Measurements from ENCODE around the gene CLIP1.

CLIP1 gene

DNA sequence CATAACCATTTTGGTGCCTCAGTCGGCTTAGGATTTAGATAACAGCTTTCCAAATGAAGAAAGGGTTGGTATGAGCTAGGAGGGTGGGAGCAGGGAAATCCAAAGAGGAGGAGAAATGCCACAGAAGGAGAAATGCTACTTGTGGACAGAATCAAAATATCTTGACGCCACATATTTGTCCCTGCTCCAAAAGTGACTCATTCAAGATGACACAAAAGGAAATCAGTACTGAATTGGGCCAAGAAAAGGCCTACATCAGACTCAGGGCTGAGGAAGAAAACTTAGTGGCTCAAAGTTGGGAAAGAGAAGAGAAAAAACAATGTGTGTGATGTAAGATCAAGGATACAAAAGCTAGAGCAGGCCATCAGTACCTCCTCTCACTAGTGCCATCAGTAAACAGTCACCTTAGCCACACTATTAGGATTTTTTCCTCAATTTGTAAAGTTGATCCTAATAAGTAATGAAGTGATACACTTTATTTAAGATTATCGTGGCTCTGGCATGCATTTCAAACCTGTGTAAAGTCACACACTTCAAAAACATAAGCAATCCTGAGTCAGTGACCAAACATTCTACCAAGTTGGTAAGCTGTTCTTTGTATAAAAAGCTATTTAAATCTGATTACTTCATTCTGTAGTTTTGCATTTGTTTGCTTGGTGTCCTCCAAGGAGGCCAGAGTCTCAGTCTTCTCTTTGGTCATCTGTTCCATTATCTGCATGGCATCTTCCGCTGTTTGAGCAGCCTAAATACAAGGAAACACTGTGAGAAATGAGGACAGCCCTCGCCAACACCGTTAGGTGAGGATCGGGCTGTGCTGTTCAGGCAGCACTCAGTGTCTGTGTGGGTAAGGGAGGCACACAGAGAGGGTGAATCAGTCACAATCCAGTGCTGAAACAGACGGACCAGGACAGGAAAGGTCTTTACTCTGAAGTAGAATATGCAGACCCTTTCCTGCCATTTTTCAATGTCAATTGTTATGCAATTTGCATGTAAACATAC, 103.6 kb downstream of the CLIP1 start:
- DNase-seq, result no peak
- peaks cover 22% of the 10 kb centered on the region for H3K36me3 ChIP-seq
- TF ChIP-seq CTCF (IDR thresholded peaks at IDR 0.05; ENCODE audit: low read depth, low read length), result no peak
- H3K27ac ChIP-seq, result no peak overlapping the region
- no peak overlapping the region for H3K4me3 ChIP-seq (ENCODE audit: low read depth, low read length)
- H3K9me3 ChIP-seq (ENCODE audit: severe bottlenecking), result no peaks in the 10 kb centered on the region
- H3K27me3 ChIP-seq (ENCODE audit: insufficient read depth, low read depth, severe bottlenecking), result no peaks in the 10 kb centered on the region

DNA sequence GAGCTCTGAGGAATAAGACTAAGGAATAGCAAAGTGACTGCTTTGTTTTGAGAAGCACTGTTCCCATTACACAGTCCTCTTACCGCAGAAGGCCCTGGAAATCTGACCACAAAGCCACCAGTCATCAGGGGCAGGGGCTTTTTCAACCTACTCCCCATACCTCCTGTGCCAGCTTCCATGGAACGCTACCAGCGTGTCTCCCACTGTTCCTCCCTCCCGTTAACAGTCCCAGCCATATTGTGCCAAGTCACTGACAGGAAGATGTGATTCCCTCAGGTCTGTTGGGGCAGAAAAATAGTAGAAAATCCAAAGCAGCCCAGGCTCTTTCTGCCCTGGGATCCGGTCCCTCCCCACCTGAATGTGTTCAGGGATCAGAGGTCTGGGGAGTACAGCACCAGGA, 109.5 kb downstream of the CLIP1 start:
- H3K27ac ChIP-seq, result no peak overlapping the region
- DNase-seq, result no peak
- no peaks in the 10 kb centered on the region for H3K9me3 ChIP-seq (ENCODE audit: severe bottlenecking)
- no peaks in the 10 kb centered on the region for H3K27me3 ChIP-seq (ENCODE audit: insufficient read depth, low read depth, severe bottlenecking)
- no peak overlapping the region for H3K4me3 ChIP-seq (ENCODE audit: low read depth, low read length)
- no peak for TF ChIP-seq CTCF (IDR thresholded peaks at IDR 0.05; ENCODE audit: low read depth, low read length)
- peaks cover 13% of the 10 kb centered on the region for H3K36me3 ChIP-seq

- Histone ChIP-seq H3K4me3 (ENCODE audit: low read depth, low read length) (no peak overlapping the region), H3K9me3 (ENCODE audit: severe bottlenecking) (no peaks in the 10 kb centered on the region), H3K27ac (no peak overlapping the region), H3K27me3 (ENCODE audit: insufficient read depth, low read depth, severe bottlenecking) (no peaks in the 10 kb centered on the region), H3K36me3 (peaks cover 10% of the 10 kb centered on the region)
- TF ChIP-seq CTCF (IDR thresholded peaks at IDR 0.05; ENCODE audit: low read depth, low read length), result no peak
- no peak for DNase-seq
These were observed 110.8 kb downstream of the CLIP1 start for GRCh38 chr12:122311696-122312095.

GRCh38 chr12:122310626-122311333, 111.7 kb downstream of the CLIP1 start:
- Histone ChIP-seq H3K9me3 (ENCODE audit: severe bottlenecking) (no peaks in the 10 kb centered on the region), H3K27me3 (ENCODE audit: insufficient read depth, low read depth, severe bottlenecking) (no peaks in the 10 kb centered on the region), H3K4me3 (ENCODE audit: low read depth, low read length) (no peak overlapping the region), H3K36me3 (peaks cover 10% of the 10 kb centered on the region), H3K27ac (no peak overlapping the region)
- DNase-seq, result no peak
- no peak for TF ChIP-seq CTCF (IDR thresholded peaks at IDR 0.05; ENCODE audit: low read depth, low read length)

- DNase-seq, result no peak
- Histone ChIP-seq H3K9me3 (ENCODE audit: severe bottlenecking) (no peaks in the 10 kb centered on the region), H3K4me3 (ENCODE audit: low read depth, low read length) (no peak overlapping the region), H3K27ac (no peak overlapping the region), H3K36me3 (peaks cover 9% of the 10 kb centered on the region), H3K27me3 (ENCODE audit: insufficient read depth, low read depth, severe bottlenecking) (no peaks in the 10 kb centered on the region)
- no peak for TF ChIP-seq CTCF (IDR thresholded peaks at IDR 0.05; ENCODE audit: low read depth, low read length)
These were observed 112.8 kb downstream of the CLIP1 start for GRCh38 chr12:122309564-122310121.

All from WERI-Rb-1 (cell line).